Left colon (tissue), 2 donors: ENCODE results near the gene SLC15A3. TPM values are rescaled to one million over a fixed set of nuclear protein-coding genes. Genes with fewer than 3 reads are reported as not detected.
"Not testable (repeated sequence)": the region's sequence is repeated elsewhere in the genome, so short reads cannot be mapped to it uniquely, and the experiment has no call there.

ENCODE experiments used
- ATAC-seq: fragments of 200-7000 bp; cut with Tn5 transposase; one replicate; pipeline ENCODE4 v1.9.1; 2020; ENCODE audit warnings: mild to moderate bottlenecking, moderate library complexity
- DNase-seq, 2 donors: peaks; one replicate each; pipeline ENCODE4 v3.0.0-alpha.2; 2020
- intact Hi-C, 2 donors: fragments of 100-400 bp; cut with DNase I in 1 of 2; cut with micrococcal nuclease in 1 of 2; formaldehyde crosslinking; loops; one replicate each; pipeline versions ENCODE4 v1.11.2 to v1.14.0; 2022; cut with DNase I, micrococcal nuclease
- total RNA-seq, 2 donors: library from RNA; stranded (reverse); fragmentation: NEBNext Ultra II Directional; extraction: Animal tissue kit (Norgen Biotek cat#: 25700); gene quantifications; one replicate each; pipeline ENCODE4 v1.2.1, GENCODE V29; 2021
- donor health status: DM: no; HTN: no; CAD: no.
- donor health status: DM: yes; HTN: yes; CAD: no.

The SLC15A3 gene
- total RNA-seq, 2 donors from 2014 or later: 8.6 to 15.1 TPM

DNA sequence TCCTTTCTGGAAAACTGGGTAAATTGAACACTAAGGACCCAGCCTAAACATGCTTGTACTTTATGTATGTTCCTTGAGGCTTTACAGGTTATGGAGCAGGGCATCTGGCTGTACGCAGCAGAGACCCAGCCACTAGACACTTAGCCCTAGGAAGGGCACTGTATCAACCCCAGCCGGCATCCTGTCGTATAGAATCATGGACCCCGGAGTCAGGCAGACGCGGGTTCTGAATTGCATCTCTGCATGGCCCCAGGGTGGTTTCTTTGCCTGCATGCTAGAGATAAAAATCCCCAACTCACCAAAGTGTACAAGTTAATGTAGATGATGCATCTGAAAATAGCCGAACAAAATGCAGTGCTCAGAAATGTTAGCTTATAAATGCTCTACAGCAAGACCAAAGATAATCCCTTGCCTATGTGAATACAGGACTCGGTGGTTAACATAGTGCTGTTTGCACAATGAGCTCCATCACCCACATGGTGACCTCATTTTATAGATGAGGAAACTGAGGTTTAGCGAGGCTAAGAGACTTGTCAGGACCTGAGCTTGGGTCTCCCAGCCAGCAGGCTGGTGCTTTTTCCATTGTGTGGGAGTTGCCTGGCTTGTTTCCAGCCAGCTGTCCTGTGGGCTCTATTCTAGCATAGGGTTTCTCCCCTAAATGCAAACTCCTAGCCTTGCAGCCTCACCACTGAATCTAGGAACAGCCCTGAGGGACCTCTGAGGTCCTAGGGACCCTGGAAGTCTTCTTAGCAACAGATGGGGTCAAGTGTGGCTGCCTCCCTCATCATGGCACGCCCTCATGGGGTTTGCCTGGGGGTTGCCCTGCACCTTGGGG is 26.8 kb upstream of the SLC15A3 start:
- DNase-seq (no peak), ATAC-seq (no peak)
- intact Hi-C loops: no loop called here

DNA sequence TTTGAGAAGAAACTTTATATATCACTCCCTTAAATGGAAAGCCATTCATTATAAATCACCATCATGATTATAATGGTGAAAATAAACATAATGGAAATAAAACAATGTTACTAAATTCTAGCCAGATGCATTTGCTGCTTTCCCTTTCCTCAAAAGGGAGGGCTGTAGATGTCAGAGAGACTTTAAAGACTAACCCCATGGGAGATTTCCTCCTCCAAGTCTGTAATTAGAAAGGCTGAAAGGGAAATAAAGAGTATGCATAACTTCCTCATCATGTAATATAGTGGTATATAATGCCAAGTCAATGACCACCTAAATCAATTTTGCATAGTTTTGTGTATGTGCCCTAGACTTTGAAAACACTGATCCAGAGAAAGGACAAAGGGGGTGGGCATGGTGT is 25.9 kb upstream of the SLC15A3 start:
- DNase-seq (no peak), ATAC-seq (no peak)
- intact Hi-C loops: no loop called here

DNA sequence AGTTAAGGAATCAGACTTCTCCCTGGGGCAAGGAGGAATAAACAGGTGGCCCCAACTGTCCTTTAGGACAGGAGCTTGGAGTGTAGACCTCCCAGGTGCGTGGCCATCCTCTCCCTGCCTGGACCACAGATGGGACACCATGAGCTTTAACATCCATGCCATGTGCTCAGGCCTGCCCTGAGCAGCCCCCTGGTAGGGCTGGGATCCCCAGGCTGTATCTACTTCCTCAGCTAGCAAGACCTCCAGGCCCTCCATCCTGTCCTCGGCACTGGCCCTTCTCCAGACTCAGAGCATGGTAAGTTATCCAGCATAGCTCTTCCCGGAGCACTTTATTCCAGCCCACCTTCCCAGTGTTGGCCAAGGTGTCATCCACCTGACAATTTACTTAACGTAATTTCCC is 25.2 kb upstream of the SLC15A3 start:
- no peak for DNase-seq
- intact Hi-C loops: no loop called here
- ATAC-seq: no peak

DNA sequence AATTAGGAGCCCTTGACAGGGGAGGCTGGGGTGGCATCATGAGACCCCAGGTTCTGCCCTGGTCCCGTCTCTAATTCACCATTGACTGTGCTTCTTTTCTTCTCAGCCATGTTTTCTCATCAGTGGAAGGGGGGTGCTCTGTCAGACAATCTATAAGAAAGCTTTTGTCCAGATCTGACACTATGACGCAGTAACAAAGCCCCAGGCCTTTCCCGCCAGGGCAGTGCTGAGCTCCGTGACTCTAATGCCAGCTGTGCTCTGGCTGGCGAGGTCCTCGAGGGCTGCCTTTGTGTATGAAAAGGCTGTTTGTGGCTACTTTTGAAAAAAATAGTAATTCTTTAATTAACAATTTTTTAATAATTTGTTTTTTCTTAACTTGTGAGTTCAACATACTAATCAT is 22.8 kb upstream of the SLC15A3 start:
- intact Hi-C loops: no loop called here
- DNase-seq (no peak), ATAC-seq (no peak)

DNA sequence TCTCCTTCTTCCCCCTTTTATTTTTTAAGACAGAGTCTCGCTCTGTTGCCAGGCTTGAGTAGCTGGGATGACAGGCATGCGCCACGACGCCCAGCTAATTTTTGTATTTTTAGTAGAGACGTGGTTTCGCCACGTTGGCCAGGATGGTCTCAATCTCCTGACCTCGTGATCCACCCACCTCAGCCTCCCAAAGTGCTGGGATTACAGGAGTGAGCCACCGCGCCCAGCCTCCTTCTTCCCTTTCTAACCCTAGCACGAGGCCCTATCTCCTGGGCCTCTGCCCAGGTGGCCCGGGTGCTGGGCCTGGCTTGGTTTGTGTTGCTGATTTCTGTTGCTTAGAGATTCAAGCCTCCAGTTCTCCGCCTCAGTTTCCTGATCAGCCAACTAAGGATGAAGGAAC is 22.3 kb upstream of the SLC15A3 start:
- ATAC-seq, intact Hi-C loops, DNase-seq: not testable (repeated sequence)

DNA sequence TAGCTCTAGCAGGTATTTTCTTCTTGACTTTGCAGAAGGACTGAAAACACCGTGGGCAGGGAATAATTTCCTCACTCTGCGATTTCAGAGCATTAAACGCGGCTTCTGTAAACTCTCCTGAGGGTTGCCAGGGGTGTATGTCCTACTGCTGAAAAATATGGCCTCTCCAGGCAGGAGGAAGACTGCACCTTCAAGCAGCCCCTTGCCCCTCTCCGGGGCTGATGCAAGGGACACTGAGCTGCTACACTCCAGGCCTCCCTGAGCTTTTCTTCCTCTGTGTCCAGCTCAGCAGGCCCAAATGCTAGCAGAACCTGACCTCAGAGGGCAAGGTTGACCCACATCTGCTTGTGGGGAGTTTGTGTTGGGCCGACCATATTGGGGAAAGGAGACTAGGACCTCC is 21.7 kb upstream of the SLC15A3 start:
- ATAC-seq (no peak), DNase-seq (no peak)
- intact Hi-C loops: no loop called here

DNA sequence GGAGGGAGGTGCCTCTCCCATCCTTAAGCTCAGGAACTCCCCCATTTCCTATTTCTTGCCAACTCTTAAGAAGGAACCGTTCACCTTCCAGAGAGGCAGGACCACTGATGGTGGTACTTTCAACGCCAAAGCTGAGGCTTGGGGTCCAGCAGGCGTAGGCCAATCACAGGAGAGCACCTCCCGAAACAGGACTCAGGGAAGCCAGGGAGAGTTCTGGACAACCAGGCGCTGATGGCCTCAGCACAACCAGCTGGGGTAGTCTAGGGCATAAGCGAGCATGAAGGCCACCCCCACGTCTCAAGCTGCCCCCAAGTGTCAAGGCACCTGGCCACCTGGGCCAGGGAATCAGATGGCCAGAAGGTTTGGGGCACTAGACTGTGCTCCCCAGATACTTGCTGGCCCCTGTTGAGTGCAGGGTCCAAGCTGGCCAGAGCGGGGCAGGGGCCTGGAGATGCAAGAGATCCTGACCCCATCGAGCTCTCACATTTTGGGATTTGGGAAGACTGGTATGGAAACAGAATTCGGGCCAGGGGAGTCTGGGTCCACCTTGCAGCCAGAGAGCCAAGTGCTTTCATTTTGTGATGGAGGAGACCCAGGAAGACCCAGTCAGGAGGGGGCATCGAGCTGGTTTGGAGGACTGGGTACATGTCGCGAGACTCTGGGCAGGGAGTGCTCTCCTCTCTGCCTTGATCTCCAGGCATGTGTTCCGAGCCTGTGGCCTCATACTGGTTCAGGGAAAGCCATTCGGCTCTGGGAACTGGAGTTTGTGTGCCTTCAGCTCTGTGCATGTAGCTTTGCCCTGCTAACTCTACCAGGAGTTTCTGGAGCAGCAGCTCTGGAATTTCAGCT is 20.4 kb upstream of the SLC15A3 start:
- DNase-seq: no peak
- ATAC-seq: no peak
- intact Hi-C loops: no loop called here

DNA sequence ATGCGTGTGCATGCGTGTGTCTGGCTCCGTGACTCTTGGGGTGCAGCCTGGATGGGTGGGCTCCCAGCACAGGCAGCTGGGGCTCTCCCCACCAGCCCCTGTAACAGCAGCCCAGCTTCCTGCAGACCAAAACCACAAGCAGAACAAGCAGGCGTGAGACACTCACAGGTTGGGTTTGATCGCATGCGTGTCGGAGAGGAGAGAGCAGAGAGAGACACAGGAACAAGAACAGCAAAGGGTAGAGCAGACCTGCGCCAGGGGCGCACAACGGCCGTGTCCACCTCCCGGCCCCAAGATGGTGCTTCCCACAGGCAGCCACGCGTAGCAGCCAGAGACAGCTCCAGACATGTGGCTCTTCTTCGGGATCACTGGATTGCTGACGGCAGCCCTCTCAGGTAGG is 19.5 kb upstream of the SLC15A3 start, which contains the start of gene CD6:
Gene CD6 (plus strand): TSS at position 161 of the 400 bp plus-strand sequence. CDS start 186 bp downstream, at position 347.
- ATAC-seq: no peak

DNA sequence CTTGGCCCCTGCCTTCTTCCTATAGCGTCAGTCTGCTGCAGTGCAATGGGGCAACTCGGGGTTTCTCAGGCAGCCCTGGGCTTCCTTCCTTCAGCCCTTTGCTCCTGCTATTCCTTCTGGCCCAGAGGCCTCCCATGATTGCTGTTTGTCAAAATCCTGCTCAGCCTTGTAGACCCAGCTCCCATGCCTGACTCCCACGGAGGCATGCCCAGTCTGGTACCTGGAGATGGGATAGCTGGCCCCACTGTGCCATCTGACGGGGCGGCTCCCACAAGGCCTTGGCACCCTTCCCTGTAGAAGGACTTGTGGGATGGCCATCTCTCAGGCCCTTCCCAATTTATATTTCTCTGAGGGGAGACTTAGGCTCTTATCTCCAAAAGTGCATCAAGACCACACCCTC is 18.9 kb upstream of the SLC15A3 start:
- ATAC-seq (no peak), DNase-seq (no peak)
- intact Hi-C loops: no loop called here

More for the DNA sequence above, 19.5 kb upstream of the SLC15A3 start, which contains the start of gene CD6:
- intact Hi-C loops: no loop called here
- DNase-seq: no peak

DNA sequence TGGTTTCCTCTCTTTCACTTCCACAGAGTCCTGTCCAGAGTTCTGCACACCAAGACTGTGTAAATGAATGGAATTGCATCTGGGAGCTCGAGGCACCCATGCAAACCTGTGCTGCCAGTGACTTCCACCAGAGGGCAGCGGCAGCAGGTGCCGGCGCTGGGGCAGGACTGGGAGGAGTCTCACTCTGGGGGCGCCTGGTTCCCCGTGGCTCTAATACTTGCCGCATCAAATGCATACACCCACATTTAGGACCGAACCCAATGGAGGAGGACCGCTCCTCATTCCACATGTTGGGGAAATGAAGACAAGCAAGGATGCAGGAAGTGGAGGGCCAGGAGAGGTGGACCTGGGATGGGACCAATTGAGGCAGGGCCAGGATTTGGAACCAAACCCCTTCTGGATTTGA is 18.4 kb upstream of the SLC15A3 start:
- peak; percentile 85 for ATAC-seq
- intact Hi-C loops: no loop called here

DNA sequence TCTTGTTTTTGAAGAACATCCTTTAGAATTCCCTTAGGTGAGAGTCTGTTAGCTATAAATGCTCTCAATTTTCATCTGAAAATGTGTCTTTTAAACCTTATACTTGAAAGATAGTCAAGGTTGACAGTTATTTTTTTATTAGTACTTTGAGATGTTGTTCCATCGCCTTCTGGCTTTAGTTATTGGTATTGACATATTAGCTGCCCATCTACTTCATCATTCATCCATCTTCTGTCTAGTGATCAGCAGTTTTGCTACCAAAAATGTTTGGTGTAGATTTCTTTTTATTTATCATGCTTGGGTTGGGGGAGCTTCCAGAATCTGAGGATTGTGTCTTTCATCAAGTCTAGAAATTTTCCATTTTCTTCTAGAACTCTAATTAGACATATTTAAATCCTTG is 16.2 kb upstream of the SLC15A3 start:
- no peak for ATAC-seq
- intact Hi-C loops: loop anchor here in 1 of 2 donors (10.0 kb wide), 1 partner anchor 157 kb away; no protein-coding TSS in a partner anchor
- no peak for DNase-seq

More for the DNA sequence above, 18.4 kb upstream of the SLC15A3 start:
- peak in 1 of 2 donors; percentile 78 for DNase-seq

DNA sequence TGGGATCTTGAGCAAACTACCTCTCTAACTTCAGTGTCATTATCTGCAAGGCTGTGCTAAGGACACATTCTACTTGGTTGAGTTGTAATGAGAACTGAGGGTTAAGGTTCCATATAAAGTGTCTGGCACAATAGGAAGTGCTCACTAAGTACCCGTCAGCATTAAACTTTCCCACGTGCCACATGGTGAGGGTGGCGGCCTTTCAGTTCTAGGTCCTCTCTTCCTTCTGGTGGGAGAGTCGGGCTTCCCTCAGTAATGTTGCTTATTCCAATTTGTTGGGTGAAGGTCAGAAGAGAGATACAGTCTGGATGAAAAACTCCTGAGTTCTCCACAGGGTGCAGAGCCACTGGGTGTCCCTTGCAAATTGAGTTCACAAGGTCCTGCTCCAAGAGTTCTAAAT is 14.9 kb upstream of the SLC15A3 start:
- DNase-seq: no peak
- no peak for ATAC-seq
- intact Hi-C loops: loop anchor here in 1 of 2 donors (10.0 kb wide), 1 partner anchor 158 kb away; no protein-coding TSS in a partner anchor

DNA sequence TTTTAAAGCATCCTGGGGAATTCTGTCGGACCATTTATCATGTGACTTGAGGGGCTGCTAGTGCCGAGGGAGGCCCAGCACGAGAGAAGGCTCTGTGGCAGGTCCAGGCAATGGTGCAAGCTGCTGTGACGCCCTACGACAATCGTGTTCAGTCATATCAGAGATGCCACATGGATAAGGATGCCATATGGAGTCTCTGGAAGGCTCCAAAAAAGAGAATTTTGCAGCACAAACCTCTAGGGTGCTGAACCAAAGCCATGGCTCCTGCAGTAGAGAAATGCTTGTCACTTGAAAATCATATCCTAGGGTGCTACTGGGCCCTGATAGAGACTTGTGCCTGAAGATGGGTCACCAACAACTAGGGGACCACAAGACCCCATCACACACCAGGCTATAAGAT is 12.8 kb upstream of the SLC15A3 start:
- ATAC-seq (no peak), DNase-seq (no peak)
- intact Hi-C loops: loop anchor here in 1 of 2 donors (10.0 kb wide), 1 partner anchor 160 kb away; no protein-coding TSS in a partner anchor

DNA sequence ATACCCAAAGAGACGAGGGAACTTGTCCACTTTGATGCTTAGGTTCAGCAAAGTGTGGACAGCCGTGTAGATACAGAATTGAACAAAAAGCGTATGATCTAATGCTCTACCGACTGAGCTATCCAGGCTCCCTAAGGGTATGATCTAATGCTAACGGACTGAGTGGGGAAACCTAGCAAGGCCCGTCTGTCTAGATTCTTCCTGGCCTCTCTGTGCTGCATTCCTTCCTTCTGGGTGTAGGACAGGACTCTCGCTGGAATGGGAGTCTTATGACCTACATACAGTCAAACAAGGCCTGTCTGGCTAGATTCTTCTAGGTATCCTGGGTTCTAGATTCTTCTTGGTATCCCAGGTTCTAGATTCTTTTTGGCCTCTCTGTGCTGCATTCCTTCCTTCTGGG is 8.4 kb upstream of the SLC15A3 start:
- intact Hi-C loops: loop anchor here in 1 of 2 donors (10.0 kb wide), 1 partner anchor 164 kb away; no protein-coding TSS in a partner anchor
- ATAC-seq: no peak
- no peak for DNase-seq

DNA sequence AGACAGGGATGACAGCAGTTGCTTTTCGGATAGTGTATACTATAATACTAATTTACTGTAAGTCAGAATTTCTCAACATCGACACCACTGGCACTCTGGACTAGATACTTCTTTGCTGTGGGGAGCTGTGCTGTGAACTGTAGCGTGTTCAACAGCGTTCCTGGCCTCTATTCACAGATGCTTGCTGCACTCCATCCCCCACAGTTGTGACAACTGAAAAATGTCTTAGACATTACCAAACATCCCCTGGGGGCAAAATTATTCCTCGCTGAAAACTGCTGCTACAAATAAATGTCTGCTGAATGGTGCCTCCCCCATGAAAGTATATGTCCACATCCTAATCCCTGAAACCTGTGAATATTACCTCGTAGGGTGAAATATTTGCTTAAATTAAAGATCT is 7.5 kb upstream of the SLC15A3 start:
- ATAC-seq (no peak), DNase-seq (no peak)
- intact Hi-C loops: no loop called here

DNA sequence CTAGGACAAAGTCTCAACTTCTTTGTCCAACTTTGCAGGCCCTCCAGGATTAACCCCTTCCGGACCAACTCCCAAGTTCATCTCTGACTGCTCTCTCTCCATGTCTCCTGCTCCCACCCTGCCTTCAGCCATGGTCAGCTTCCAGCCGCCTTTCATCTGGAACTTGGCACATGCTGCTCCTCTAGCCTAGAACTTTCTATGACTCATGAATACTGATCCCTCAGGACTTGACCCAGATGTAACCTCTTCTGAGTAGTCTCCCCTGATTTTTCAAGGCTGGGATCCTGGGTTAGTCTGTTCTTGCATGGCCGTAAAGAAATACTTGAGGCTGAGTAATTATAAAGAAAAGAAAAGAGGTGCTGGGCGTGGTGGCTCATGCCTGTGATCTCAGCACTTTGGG is 5.2 kb upstream of the SLC15A3 start:
- ATAC-seq (no peak), DNase-seq (no peak)
- intact Hi-C loops: no loop called here

DNA sequence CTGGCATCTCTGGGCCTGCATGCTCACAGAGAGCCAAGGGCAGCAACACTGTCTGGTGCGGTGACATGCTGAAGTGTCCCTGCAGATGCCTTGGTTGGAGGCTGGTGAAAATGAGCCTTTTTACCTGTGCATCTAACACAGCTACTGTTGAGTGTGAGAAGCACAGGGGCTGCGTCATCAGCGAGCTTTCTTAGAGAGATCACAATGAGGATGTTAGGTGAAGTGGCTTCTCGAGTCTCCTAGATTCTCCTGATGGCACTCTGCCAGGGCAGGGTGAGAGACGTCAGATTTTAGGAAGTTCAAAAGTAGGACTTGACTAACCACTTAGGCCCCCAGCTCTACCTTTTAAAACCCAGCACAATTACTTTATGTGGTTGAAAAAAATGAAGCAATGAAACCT is 3.6 kb upstream of the SLC15A3 start:
- intact Hi-C loops: no loop called here
- DNase-seq (no peak), ATAC-seq (no peak)

DNA sequence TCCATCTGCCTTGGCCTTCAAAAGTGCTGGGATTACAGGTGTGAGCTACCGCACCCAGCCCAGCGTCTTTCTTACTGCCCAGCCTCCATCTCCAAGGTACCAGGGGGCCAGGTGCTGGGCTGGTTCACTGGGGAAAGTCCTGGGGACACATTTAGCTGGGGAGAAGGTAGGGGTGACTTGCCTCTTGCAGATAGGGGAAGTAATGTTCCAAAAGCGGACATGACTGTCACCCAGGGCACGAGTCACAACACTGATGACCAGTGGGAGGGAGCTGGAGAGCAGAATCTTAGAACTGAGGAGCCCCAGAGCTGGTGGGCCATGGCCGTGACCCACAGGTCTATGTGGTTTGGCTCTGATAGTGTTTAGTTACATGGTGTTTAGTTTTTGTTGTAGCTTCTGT is 2.4 kb upstream of the SLC15A3 start:
- intact Hi-C loops: no loop called here
- no peak for DNase-seq
- no peak for ATAC-seq

DNA sequence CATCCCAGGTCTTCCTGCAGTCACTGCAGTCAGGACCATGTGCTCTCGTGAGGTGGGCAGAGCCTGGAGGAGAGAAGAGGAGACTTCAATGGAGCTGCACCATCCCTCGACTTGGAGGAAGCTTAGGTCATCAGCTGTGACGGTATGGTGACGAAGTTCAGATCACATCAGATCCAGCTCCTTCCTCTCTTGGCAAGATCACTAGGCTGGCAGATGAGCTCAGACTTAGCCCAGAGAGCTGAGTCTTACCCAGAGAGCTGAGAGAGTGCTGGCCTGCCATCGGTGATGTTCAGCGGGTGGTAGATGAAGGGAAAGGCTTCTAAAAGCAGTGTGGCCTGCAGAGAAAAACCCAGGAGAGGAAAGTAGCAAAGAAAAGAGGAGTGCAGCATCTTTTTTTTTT is 1.8 kb upstream of the SLC15A3 start:
- DNase-seq (no peak), ATAC-seq (no peak)
- intact Hi-C loops: no loop called here

DNA sequence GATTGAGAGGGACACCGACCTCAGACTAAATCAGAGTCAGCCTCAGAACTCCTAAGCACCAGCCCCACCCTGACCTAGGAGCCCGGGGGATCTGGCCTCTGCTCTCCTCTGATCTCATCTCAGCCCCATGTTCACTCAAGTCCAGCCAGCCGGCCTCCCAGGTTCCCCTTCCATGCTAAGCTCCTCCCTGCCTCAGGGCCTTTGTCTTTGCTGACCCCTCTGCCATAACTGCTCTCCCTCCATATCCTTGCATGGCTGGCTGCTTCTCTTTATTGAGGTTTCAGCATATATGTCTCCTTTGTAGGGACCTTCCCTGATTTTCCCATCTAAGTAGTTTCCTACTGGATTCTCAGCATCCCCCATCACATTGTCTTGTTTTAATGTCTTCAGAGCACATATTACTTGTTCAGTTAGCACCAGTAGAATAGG is 780 bp upstream of the SLC15A3 start:
- ATAC-seq: no peak

More for the DNA sequence above, 780 bp upstream of the SLC15A3 start:
- DNase-seq: no peak
- intact Hi-C loops: no loop called here
